HK-2 (cell line): ENCODE measurements around the gene OAS2.

Source experiments
- DNase-seq: peaks from one replicate; pipeline ENCODE4 v3.0.0-alpha.2; 2018; ENCODE audit not compliant: unreplicated experiment

The OAS2 gene

DNA sequence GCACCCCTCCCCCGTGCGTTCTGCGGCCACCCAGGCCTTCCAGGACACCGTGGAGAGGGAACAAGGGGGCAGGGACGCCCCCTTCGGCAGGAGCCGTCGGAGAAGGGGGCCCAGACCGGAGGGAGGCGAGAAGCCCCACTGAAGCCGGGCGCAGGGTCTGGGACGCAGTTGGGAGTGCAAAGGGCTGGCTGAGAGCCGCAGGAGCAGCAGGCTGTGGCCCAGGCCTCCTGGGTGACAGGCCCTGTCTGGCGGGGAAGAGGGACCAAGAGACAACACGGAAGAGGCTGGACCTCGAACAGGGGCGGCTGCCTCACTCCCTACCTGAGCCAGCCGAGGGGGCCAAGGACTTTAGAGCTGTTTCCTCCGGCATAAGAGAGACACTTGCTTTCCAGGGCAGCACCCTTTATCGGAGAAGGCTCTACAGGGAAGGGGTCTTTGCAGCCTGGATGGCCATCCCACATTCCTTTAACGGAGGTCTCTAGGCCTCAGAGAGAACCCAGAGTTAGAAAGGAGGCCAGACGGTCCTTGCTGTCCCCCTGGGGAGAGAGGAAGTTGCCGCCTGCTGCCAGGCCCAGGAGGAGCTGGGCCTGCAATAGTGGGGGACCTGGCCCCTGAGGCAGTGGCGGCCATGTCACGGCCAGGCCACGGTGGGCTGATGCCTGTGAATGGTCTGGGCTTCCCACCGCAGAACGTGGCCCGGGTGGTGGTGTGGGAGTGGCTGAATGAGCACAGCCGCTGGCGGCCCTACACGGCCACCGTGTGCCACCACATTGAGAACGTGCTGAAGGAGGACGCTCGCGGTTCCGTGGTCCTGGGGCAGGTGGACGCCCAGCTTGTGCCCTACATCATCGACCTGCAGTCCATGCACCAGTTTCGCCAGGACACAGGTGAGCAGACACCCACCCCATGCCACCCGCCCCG lies 79.5 kb downstream of the OAS2 start:
- no peak for DNase-seq

DNA sequence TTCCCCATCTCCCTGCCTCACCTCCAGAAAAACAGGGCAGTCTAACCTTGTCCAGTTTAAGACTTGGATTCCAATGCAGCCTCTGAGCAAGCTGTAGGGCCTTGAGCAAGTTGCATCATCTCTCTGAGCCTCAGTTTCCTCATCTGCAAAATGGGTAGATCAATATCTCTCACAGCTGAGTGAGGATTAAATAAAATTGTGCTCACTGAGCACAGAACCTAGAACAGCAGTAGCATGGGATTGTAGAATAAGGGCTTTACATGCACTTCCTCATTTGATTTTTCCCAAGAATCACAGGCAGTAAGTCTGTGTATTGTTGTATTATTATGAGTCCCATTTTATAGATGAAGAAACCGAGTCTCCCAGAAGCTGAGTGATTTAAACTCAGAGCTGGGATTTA lies 80.2 kb downstream of the OAS2 start:
- no peak for DNase-seq

DNA sequence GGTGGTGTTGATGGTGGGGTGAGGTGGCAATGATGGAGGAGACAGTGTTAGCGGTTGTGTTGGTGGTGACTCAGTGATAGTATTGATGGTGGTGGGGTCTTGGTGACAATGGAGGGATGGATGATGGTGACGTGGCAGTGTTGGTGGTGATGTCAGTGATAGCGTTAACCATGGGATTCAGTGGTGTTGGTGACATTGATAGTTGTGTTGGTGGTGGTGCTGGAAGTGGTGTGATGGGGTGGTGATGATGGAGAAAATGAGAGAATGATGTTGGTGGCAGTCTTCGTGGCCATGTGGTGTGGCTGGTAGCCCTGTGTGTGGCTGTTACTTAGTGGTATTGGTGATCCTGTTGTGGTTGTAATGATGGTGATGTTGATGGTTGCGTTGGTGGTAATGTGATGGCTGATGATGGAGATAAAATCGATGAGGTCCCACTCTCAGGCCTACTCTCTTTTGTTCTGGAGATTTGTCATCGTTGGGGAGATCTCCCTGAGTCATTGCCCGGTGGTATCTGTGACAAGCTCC lies 80.8 kb downstream of the OAS2 start:
- no peak for DNase-seq

- no peak for DNase-seq
Measured at GRCh38 chr12:113060336-113060960, 82.1 kb downstream of the OAS2 start.

GRCh38 chr12:113061061-113061694 lies 82.9 kb downstream of the OAS2 start:
- no peak for DNase-seq
